ENCODE measurements around the gene UCP3. TPM values are rescaled to one million over a fixed set of nuclear protein-coding genes. Genes with fewer than 3 reads are reported as not detected.

Gene UCP3
- total RNA-seq, 6 experiments from 2014 or later: 0.20 to 1.5 (median 0.42) TPM

DNA sequence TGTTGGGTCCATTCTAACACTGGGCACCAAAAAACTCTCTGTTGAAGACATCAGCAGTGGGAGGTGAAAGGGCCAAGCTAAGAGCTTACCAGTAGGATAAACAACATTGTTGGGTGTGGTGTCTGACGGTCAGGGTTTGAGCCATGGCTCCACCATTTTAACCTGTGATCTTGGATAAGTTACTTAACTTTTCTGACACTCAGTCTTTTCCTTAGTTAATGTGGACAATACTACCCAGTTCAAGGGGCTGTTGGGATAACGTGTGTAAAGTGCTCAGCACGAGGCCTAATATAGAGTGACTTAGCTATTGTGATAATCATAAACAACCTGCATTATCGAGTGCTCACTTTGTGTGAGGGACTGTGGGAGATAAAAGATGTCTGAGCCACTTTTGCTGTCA is 6.1 kb downstream of the UCP3 start:
- no peak for ATAC-seq
- WGBS (ENCODE audit: insufficient coverage, low coverage, low lambda C conversion rate, missing lambda C conversion rate): 91% methylated on average over 4 of the region's 4 CpGs
- Histone ChIP-seq H3K4me1 (peaks cover 0 to 4% (median 0%) of the 10 kb centered on the region in 4 donors), H3K9me3 (no peaks in the 10 kb centered on the region), H3K4me3 (no peak overlapping the region), H3K27me3 (no peaks in the 10 kb centered on the region), H3K36me3 (no peaks in the 10 kb centered on the region), H3K27ac (no peak overlapping the region)
- TF ChIP-seq POLR2A (IDR thresholded peaks at IDR 0.05): no peak
- TF ChIP-seq, protein P1, sequence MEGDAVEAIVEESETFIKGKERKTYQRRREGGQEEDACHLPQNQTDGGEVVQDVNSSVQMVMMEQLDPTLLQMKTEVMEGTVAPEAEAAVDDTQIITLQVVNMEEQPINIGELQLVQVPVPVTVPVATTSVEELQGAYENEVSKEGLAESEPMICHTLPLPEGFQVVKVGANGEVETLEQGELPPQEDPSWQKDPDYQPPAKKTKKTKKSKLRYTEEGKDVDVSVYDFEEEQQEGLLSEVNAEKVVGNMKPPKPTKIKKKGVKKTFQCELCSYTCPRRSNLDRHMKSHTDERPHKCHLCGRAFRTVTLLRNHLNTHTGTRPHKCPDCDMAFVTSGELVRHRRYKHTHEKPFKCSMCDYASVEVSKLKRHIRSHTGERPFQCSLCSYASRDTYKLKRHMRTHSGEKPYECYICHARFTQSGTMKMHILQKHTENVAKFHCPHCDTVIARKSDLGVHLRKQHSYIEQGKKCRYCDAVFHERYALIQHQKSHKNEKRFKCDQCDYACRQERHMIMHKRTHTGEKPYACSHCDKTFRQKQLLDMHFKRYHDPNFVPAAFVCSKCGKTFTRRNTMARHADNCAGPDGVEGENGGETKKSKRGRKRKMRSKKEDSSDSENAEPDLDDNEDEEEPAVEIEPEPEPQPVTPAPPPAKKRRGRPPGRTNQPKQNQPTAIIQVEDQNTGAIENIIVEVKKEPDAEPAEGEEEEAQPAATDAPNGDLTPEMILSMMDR (IDR thresholded peaks at IDR 0.05): no peak
- no peak for DNase-seq
- intact Hi-C loops (cut with DNase I): no loop called here

GRCh38 chr11:74001822-74002286 is 7.0 kb downstream of the UCP3 start:
- WGBS (ENCODE audit: insufficient coverage, low coverage, low lambda C conversion rate, missing lambda C conversion rate): 100% methylated on average over 3 of the region's 7 CpGs
- intact Hi-C loops (cut with DNase I): no loop called here
- ATAC-seq: no peak

DNA sequence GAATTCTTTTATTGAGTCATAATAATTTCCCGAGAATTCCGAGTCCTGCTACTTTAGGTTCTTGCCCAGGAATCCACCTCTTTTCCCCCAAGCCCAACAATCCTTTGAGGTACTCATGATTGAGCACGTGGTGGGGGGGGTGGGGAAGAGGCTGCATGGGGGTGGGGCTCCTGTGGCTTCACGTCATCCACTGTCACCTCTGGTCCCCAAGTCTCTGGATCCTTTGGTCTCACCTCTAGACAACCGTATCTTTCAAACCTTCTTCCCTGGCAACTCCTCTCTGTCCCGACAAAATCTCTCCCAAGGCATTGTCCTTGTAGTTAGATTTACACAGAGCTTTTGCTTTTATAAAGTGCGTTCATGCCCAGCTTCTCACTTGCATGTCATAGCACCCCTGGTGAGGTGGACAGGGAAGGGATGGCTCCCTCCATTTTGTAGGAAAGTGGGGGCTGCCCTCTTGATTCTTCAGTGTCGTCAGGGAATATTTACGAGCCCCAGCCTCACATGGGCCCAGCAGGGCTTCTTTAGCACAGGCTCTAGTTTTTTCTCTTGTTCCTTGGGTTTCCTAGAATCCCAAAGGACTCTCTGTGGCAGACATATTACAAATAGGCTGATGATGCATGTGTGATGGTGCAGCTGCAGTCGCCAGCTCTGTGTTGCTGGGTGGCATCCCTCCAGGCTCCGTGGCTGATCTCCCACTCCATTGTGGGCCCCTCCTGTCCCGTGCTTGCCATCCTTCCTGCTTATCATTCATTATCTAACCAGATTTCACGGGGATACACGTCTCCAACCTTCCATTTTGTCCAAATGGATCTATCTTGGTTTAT is 8.4 kb downstream of the UCP3 start:
- intact Hi-C loops (cut with DNase I): no loop called here
- Histone ChIP-seq H3K9me3 (no peaks in the 10 kb centered on the region), H3K4me3 (no peak overlapping the region), H3K27ac (no peak overlapping the region), H3K27me3 (no peaks in the 10 kb centered on the region), H3K4me1 (no peaks in the 10 kb centered on the region), H3K36me3 (no peaks in the 10 kb centered on the region)
- ATAC-seq (no peak), DNase-seq (no peak)
- 92% methylated on average over 7 of the region's 14 CpGs for WGBS (ENCODE audit: insufficient coverage, low coverage, low lambda C conversion rate, missing lambda C conversion rate)
- TF ChIP-seq POLR2A (IDR thresholded peaks at IDR 0.05): no peak
- TF ChIP-seq, protein P1 (IDR thresholded peaks at IDR 0.05): no peak

More at GRCh38 chr11:74001822-74002286, 7.0 kb downstream of the UCP3 start:
- no peak overlapping the region for H3K4me3 ChIP-seq
- peaks cover 0 to under 1% (median 0%) of the 10 kb centered on the region in 4 donors for H3K4me1 ChIP-seq
- H3K27ac ChIP-seq: no peak overlapping the region
- H3K9me3 ChIP-seq: no peaks in the 10 kb centered on the region
- TF ChIP-seq, protein P1 (IDR thresholded peaks at IDR 0.05): no peak
- no peak for TF ChIP-seq POLR2A (IDR thresholded peaks at IDR 0.05)
- DNase-seq: no peak
- H3K27me3 ChIP-seq: no peaks in the 10 kb centered on the region
- no peaks in the 10 kb centered on the region for H3K36me3 ChIP-seq

DNA sequence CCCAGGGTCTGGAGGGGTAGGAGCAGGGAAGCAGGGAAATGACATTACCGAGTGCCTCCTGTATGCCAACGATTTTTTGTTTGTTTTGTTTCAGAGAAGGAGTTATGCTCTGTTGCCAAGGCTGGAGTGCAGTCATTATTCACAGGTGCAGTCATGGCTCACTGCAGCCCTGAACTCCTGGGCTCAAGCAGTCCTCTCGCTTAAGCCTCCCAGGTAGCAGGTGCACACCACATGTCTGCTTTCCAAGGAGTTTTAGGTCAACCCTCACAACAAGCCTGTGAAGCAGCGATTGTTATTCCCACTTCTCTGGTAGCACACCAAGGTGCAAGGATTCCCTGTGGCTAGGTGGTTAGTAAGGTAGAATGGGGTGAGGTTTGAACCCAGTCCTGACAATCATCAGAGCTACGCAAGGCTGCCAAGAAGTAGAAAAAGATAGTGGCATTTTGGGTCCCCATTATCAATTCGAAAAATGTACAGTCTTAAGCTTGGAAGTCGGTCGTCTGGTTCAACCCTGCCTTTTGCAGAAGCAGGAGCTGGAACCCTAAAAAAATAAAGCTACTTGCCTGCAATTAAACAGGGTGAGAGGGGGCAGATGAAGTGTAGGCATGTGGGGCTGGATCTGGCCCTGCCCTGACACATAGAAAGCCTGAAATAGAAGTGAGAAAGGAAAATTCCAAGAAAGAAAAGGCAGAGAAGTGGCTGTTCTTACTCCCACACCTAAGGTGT is 9.1 kb downstream of the UCP3 start:
- H3K36me3 ChIP-seq: no peaks in the 10 kb centered on the region
- intact Hi-C loops (cut with DNase I): no loop called here
- no peaks in the 10 kb centered on the region for H3K9me3 ChIP-seq
- no peak overlapping the region for H3K4me3 ChIP-seq
- TF ChIP-seq, protein P1 (IDR thresholded peaks at IDR 0.05): no peak
- no peak for TF ChIP-seq POLR2A (IDR thresholded peaks at IDR 0.05)
- H3K4me1 ChIP-seq: no peaks in the 10 kb centered on the region
- no peak for DNase-seq
- whole genome bisulfite sequencing (ENCODE audit: insufficient coverage, low coverage, low lambda C conversion rate, missing lambda C conversion rate): 80% methylated on average over 6 of the region's 8 CpGs
- H3K27ac ChIP-seq: no peak overlapping the region
- ATAC-seq: no peak
- no peaks in the 10 kb centered on the region for H3K27me3 ChIP-seq

Measured in right lobe of liver (tissue), 6 donors.